ENCODE data around the gene SMAP2. TPM values are rescaled to one million over a fixed set of nuclear protein-coding genes. Genes with fewer than 3 reads are reported as not detected.
A peak's percentile ranks its signal among the peaks of the same experiment; 100 is the strongest.

Gene SMAP2
- polyA plus RNA-seq, 1 donor (not counting 4 experiments of a cell fraction or from before 2014, with no cell fraction given) = 13.2 TPM

GRCh38 chr1:40449684-40450494 lies 76.4 kb downstream of the SMAP2 start, which contains the start of gene ZFP69B:
Gene ZFP69B (plus strand): TSS chr1:40450476. CDS start chr1:40450962, 486 bp downstream.
- Histone ChIP-seq H3K4me2 (ENCODE audit: control insufficient read depth, extremely low read depth, insufficient read depth, low read depth, low read length) (peak within 1 kb of the TSS; percentile 88), H3K4me1 (ENCODE audit: control insufficient read depth, extremely low read depth, insufficient read depth, low read length) (peaks cover 13% of the 10 kb centered on the region), H3K36me3 (ENCODE audit: control insufficient read depth in 2 of 2, extremely low read depth in 1 of 2, insufficient read depth in 2 of 2, low read length in 2 of 2) (no peaks in the 10 kb centered on the region), H4K20me1 (ENCODE audit: control insufficient read depth, extremely low read depth, insufficient read depth, low read length) (no peaks in the 10 kb centered on the region), H3K79me2 (ENCODE audit: control insufficient read depth, insufficient read depth, low read length) (no peaks in the 10 kb centered on the region), H2AFZ (ENCODE audit: control insufficient read depth, low read length) (peak within 1 kb of the TSS; percentile 91), H3K9me3 (ENCODE audit: control insufficient read depth, low read depth, low read length) (peaks cover 3% of the 10 kb centered on the region), H3K9ac (ENCODE audit: control insufficient read depth, extremely low read depth, insufficient read depth, low read length) (peak within 1 kb of the TSS; percentile 82), H3K27me3 (ENCODE audit: control insufficient read depth, extremely low read depth, insufficient read depth, low read length) (no peaks in the 10 kb centered on the region), H3K4me3 (ENCODE audit: control insufficient read depth in 2 of 3, extremely low read depth in 1 of 3, insufficient read depth in 2 of 3, low read depth in 1 of 3, low read length in 3 of 3) (peak within 1 kb of the TSS; percentile 61 to 82 (median 66)), H3K27ac (ENCODE audit: control insufficient read depth, insufficient read depth, low read length) (peak within 1 kb of the TSS; percentile 48), H3K9me1 (ENCODE audit: control insufficient read depth, extremely low read depth, insufficient read depth, low read length) (no peaks in the 10 kb centered on the region)
- peak; percentile 33 for DNase-seq (ENCODE audit: low read depth, low spot score)
- dilution Hi-C loops (cut with MboI; ENCODE audit: extremely low pct_ligation_motif_present, low sequenced_read_pairs) = no loop called here
- FAIRE-seq = no peak
- TF ChIP-seq CTCF (optimal IDR thresholded peaks at IDR 0.05 in 1 of 3, IDR thresholded peaks at IDR 0.05 in 1 of 3, conservative IDR thresholded peaks at IDR 0.05 in 1 of 3; ENCODE audit: extremely low read depth in 1 of 3, insufficient read depth in 2 of 3, low read length in 3 of 3) (peak in 1 of 3 experiments; percentile 4), EZH2 (IDR thresholded peaks at IDR 0.05; ENCODE audit: low read length) (no peak)

GRCh38 chr1:40450495-40451237 lies 77.1 kb downstream of the SMAP2 start:
- H3K9ac ChIP-seq (ENCODE audit: control insufficient read depth, extremely low read depth, insufficient read depth, low read length) = peak overlapping the region; percentile 82
- dilution Hi-C loops (cut with MboI; ENCODE audit: extremely low pct_ligation_motif_present, low sequenced_read_pairs) = no loop called here
- H3K4me3 ChIP-seq (ENCODE audit: control insufficient read depth in 2 of 3, extremely low read depth in 1 of 3, insufficient read depth in 2 of 3, low read depth in 1 of 3, low read length in 3 of 3) = peak overlapping the region; percentile 61 to 82 (median 66)
- no peak for FAIRE-seq
- H3K36me3 ChIP-seq (ENCODE audit: control insufficient read depth in 2 of 2, extremely low read depth in 1 of 2, insufficient read depth in 2 of 2, low read length in 2 of 2) = no peaks in the 10 kb centered on the region
- no peaks in the 10 kb centered on the region for H4K20me1 ChIP-seq (ENCODE audit: control insufficient read depth, extremely low read depth, insufficient read depth, low read length)
- TF ChIP-seq CTCF (optimal IDR thresholded peaks at IDR 0.05 in 1 of 3, IDR thresholded peaks at IDR 0.05 in 1 of 3, conservative IDR thresholded peaks at IDR 0.05 in 1 of 3; ENCODE audit: extremely low read depth in 1 of 3, insufficient read depth in 2 of 3, low read length in 3 of 3) (no peak), EZH2 (IDR thresholded peaks at IDR 0.05; ENCODE audit: low read length) (no peak)
- no peaks in the 10 kb centered on the region for H3K79me2 ChIP-seq (ENCODE audit: control insufficient read depth, insufficient read depth, low read length)
- no peak overlapping the region for H3K27ac ChIP-seq (ENCODE audit: control insufficient read depth, insufficient read depth, low read length)
- DNase-seq (ENCODE audit: low read depth, low spot score) = no peak
- H3K4me1 ChIP-seq (ENCODE audit: control insufficient read depth, extremely low read depth, insufficient read depth, low read length) = peaks cover 13% of the 10 kb centered on the region
- no peaks in the 10 kb centered on the region for H3K9me1 ChIP-seq (ENCODE audit: control insufficient read depth, extremely low read depth, insufficient read depth, low read length)
- peak overlapping the region; percentile 91 for H2AFZ ChIP-seq (ENCODE audit: control insufficient read depth, low read length)
- H3K4me2 ChIP-seq (ENCODE audit: control insufficient read depth, extremely low read depth, insufficient read depth, low read depth, low read length) = peak overlapping the region; percentile 88
- no peaks in the 10 kb centered on the region for H3K27me3 ChIP-seq (ENCODE audit: control insufficient read depth, extremely low read depth, insufficient read depth, low read length)
- no peaks in the 10 kb centered on the region for H3K9me3 ChIP-seq (ENCODE audit: control insufficient read depth, low read depth, low read length)

Data from keratinocyte (primary cell).